Pancreas (tissue), 10 donors: ENCODE measurements around the gene CCDC170. TPM values are rescaled to one million over a fixed set of nuclear protein-coding genes. Genes with fewer than 3 reads are reported as not detected.
A peak's percentile ranks its signal among the peaks of the same experiment; 100 is the strongest.

ENCODE experiments used
- ATAC-seq, 4 donors: fragments of 200-7000 bp; cut with Tn5 transposase; one replicate each; pipeline versions ENCODE4 v1.8.0 to v1.9.1; 2020; ENCODE audit warnings: mild to moderate bottlenecking in 4 of 4, moderate library complexity in 4 of 4
- DNase-seq, 6 donors: peaks; one replicate each; pipeline ENCODE4 v3.0.0-alpha.2; 2020
- FAIRE-seq: peaks from 2 replicates; lab custom pipeline; 2012; peaks lifted over from hg19 to GRCh38; lab: Jason Lieb, UNC
- H3K27ac ChIP-seq, 4 donors: fragments of 200-600 bp; sonication (generic); 1 replicate in 3 of 4; 2 replicates in 1 of 4; pipeline versions ENCODE4 v1.5.0 to v1.8.0; 2020
- H3K27me3 ChIP-seq, 4 donors: fragments of 200-600 bp; one replicate each; pipeline ENCODE4 v1.8.0; 2021
- H3K36me3 ChIP-seq, 3 donors: fragments of 200-600 bp; sonication (generic) in 1 of 3; one replicate each; pipeline versions ENCODE4 v1.5.0 to v1.8.0; 2020 to 2021
- H3K4me1 ChIP-seq, 3 donors: fragments of 200-600 bp; one replicate each; pipeline ENCODE4 v1.8.0; 2021
- H3K4me3 ChIP-seq, 4 donors: fragments of 200-600 bp; sonication (generic) in 2 of 4; one replicate each; pipeline versions ENCODE4 v1.5.0 to v1.8.0; 2020 to 2021
- H3K9me3 ChIP-seq, 4 donors: fragments of 200-600 bp; one replicate each; pipeline ENCODE4 v1.8.0; 2021
- WGBS, 2 donors: extraction: QIAGEN DNeasy Blood & Tissue Kit; methylation state at CpG; one replicate each; pipeline ENCODE4 v1.1.7; 2013; 5-methylcytosine and 5-hydroxymethylcytosine counted together
- intact Hi-C, 3 donors: fragments of 100-400 bp; cut with DNase I; formaldehyde crosslinking; loops; one replicate each; pipeline versions ENCODE4 v1.11.1 to v1.14.2; 2022
- polyA plus RNA-seq, 2 donors: library from polyadenylated mRNA; stranded (reverse); fragments of 200-250 nt; gene quantifications; one replicate each; pipeline ENCODE4 v1.2.3, GENCODE V29; 2013
- total RNA-seq, 6 donors: library from RNA; stranded (reverse); fragmentation: NEBNext Ultra II Directional in 4 of 6; extraction: Animal tissue kit (Norgen Biotek cat#: 25700) in 4 of 6; gene quantifications; one replicate each; pipeline versions ENCODE4 v1.2.1 to v1.2.4, GENCODE V29; 2021 to 2023
- TF ChIP-seq, protein P1 (sequence below), 4 donors: fragments of 200-600 bp; sonication (generic) in 3 of 4; IDR thresholded peaks; one replicate each; pipeline versions ENCODE4 v1.5.0 to v1.8.0; 2021; ENCODE audit warnings: antibody characterized with exemption in 4 of 4
- donor health status: healthy with polysubstance abuse.
- donor health status: DM: no; HTN: no; CAD: no; lungs with moderate emphysema.
- donor health status: DM: no; HTN: no; CAD: no.
- donor health status: control.
- donor health status: control.
- donor health status: Bipolar disorder and iron deficiency.
- donor health status: DM: yes; HTN: yes; CAD: no.
- donor health status: DM: no; HTN: no; CAD: no.
- donor health status: DM: no; HTN: no; CAD: no.
- donor health status: DM: yes; HTN: yes; CAD: no.

CCDC170 gene
- total and polyA plus RNA-seq, 8 donors = 0.03 to 0.81 (median 0.40) TPM; not detected in 1

DNA sequence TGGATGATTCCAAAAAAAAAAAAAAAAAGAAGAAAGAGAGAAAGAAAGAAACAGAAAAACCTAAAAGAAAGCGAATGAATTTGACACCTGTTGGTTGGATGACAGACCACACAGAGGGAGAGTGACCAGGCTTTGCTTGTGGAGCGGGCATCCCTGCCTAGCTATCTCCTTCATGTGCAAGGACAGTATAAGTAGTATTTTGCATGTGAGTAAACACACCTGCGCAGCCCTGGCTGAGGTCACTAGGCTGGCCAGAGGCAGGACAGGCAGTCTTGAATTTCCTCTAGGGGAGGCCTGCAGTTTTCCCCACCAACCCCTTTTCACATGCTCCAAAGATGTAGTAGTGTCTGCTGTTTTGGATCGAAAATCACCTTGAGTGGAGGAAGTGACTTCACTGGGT, 126.4 kb downstream of the CCDC170 start:
- no peaks in the 10 kb centered on the region for H3K36me3 ChIP-seq
- H3K27ac ChIP-seq = no peak overlapping the region
- H3K4me1 ChIP-seq = no peaks in the 10 kb centered on the region
- no peaks in the 10 kb centered on the region for H3K27me3 ChIP-seq
- no peak for DNase-seq
- no peak for FAIRE-seq
- intact Hi-C loops = no loop called here
- H3K9me3 ChIP-seq = no peaks in the 10 kb centered on the region
- TF ChIP-seq, protein P1, sequence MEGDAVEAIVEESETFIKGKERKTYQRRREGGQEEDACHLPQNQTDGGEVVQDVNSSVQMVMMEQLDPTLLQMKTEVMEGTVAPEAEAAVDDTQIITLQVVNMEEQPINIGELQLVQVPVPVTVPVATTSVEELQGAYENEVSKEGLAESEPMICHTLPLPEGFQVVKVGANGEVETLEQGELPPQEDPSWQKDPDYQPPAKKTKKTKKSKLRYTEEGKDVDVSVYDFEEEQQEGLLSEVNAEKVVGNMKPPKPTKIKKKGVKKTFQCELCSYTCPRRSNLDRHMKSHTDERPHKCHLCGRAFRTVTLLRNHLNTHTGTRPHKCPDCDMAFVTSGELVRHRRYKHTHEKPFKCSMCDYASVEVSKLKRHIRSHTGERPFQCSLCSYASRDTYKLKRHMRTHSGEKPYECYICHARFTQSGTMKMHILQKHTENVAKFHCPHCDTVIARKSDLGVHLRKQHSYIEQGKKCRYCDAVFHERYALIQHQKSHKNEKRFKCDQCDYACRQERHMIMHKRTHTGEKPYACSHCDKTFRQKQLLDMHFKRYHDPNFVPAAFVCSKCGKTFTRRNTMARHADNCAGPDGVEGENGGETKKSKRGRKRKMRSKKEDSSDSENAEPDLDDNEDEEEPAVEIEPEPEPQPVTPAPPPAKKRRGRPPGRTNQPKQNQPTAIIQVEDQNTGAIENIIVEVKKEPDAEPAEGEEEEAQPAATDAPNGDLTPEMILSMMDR (IDR thresholded peaks at IDR 0.05) = no peak
- 58 to 69% methylated on average over 4 of the region's 4 CpGs for WGBS, 2 donors
- no peak for ATAC-seq
- H3K4me3 ChIP-seq = no peak overlapping the region

DNA sequence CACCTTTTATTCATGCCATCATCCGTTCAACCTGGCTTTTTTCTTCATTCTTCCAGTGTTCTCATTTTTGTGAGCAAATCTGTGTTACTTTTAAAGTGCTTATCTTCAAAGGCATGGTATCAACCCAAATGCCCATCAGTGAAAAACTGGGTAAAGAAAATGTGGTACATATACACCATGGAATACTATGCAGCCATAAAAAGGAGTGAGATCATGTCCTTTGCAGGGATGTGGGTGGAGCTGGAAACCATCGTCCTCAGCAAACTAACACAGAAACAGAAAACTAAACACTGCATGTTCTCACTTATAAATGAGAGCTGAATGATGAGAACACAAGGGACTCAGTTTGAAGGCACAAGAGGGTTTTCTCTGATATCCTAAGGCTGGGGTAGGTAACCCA, 130.3 kb downstream of the CCDC170 start:
- no peak for DNase-seq
- H3K27me3 ChIP-seq = no peaks in the 10 kb centered on the region
- TF ChIP-seq, protein P1 (IDR thresholded peaks at IDR 0.05) = no peak
- intact Hi-C loops = no loop called here
- FAIRE-seq = no peak
- H3K27ac ChIP-seq = no peak overlapping the region
- no peak for ATAC-seq
- no peaks in the 10 kb centered on the region for H3K4me1 ChIP-seq
- H3K9me3 ChIP-seq = no peaks in the 10 kb centered on the region
- no peak overlapping the region for H3K4me3 ChIP-seq
- H3K36me3 ChIP-seq = no peaks in the 10 kb centered on the region
- WGBS, 2 donors = 59 to 69% methylated on average over 2 of the region's 2 CpGs

DNA sequence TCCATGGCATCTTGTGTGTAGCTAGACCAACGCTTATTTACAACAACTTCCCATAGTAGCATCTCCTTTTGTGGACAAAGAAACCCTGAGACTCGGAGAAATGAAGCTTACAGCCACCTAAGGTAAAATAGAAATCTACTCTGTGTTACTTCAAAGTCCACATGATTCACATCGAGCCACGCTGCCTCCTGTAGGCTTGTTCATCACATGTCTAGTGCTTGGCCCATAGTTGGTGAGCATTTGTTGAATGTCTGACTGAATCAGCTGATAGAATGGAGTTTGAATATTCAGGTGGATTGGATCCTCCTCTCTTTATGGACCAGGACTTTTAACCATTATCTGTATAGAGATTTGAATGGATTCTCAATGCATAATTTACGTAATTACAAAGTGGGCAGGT, 130.7 kb downstream of the CCDC170 start:
- H3K27ac ChIP-seq = no peak overlapping the region
- intact Hi-C loops = no loop called here
- no peaks in the 10 kb centered on the region for H3K27me3 ChIP-seq
- H3K4me3 ChIP-seq = no peak overlapping the region
- TF ChIP-seq, protein P1 (IDR thresholded peaks at IDR 0.05) = no peak
- WGBS, 2 donors = 71 to 78% methylated on average over 5 of the region's 5 CpGs
- no peak for ATAC-seq
- no peak for FAIRE-seq
- DNase-seq = no peak
- H3K36me3 ChIP-seq = no peaks in the 10 kb centered on the region
- no peaks in the 10 kb centered on the region for H3K9me3 ChIP-seq
- H3K4me1 ChIP-seq = no peaks in the 10 kb centered on the region

DNA sequence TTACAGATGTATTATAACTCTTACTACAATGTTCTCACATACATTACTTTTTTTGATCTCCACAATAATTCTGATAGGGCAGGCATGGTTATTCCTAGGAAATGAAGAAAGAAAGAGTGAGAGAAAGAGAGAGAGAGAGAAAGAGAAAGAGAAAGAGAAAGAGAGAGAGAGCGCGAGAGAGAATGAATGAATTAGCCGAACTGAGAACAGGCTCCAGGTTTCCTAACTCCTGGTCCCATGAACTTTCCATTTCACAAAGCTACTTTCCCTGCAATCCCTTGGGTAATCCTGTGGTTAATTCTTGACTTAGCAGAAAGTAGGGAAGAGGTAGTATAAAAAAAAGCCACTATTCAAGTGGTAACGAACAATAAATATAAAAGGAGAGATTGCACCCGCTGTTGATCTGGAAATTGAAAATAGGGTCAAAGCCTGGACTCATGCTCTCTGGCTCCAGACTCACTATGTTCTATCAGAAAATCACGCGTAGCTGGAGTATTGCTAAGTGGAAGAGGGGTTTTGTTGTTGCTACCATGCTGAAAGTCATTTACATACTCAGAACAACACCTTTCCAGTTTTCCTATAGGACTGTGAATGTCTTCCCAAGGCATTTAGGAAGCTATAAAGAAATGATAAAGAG, 131.2 kb downstream of the CCDC170 start:
- 92 to 93% methylated on average over 7 of the region's 7 CpGs for WGBS, 2 donors
- Histone ChIP-seq H3K27ac (no peak overlapping the region), H3K36me3 (no peaks in the 10 kb centered on the region), H3K27me3 (no peaks in the 10 kb centered on the region), H3K4me1 (no peaks in the 10 kb centered on the region), H3K9me3 (no peaks in the 10 kb centered on the region), H3K4me3 (no peak overlapping the region)
- FAIRE-seq (no peak), ATAC-seq (no peak), DNase-seq (no peak)
- TF ChIP-seq, protein P1 (IDR thresholded peaks at IDR 0.05) = no peak
- intact Hi-C loops = no loop called here

DNA sequence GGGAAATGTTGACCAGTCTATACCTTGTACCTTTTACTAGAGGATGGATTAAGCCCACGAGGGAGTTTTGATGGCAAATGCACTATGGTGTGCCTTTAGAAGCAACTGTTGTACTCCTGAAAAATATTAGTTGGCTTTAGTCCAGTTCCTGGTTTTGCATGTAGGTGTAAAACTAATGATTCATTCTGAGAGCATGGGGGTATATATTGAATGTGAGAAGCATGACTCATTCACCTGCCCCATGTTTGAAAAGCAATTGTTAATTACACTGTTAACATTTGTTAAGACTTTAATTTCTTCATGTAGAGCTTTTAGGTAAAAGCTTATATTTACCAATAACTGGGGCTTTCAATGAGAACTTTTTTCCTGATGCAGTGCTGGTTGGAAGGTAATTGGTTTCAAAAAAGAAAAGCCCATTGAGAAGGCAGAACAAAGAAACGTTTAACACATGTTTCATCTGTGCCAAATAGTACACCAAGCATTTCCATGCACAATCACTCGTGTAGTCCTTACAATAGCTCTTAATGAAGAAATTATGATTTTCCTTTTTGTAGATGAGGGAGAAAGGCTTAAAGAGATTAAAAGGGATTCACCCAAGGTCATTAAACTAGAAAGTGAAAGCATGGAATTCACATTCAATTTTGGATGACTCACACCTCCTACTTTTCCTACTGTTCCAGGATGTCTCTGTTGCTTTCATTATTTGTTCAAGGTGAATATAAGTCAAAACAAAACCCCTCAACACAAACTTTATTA, 134.1 kb downstream of the CCDC170 start:
- Histone ChIP-seq H3K36me3 (no peaks in the 10 kb centered on the region), H3K4me1 (no peaks in the 10 kb centered on the region), H3K27ac (no peak overlapping the region), H3K9me3 (no peaks in the 10 kb centered on the region), H3K27me3 (no peaks in the 10 kb centered on the region), H3K4me3 (no peak overlapping the region)
- intact Hi-C loops = no loop called here
- TF ChIP-seq, protein P1 (IDR thresholded peaks at IDR 0.05) = no peak
- ATAC-seq (peak in 3 of 4 donors; percentile 25 to 62 (median 58)), FAIRE-seq (no peak), DNase-seq (no peak)
- WGBS, 2 donors = 46 to 62% methylated on average over 3 of the region's 3 CpGs
